Astrocyte (in vitro differentiated cells and primary cell): ENCODE measurements around the gene FAM227A. TPM values are rescaled to one million over a fixed set of nuclear protein-coding genes. Genes with fewer than 3 reads are reported as not detected.

ENCODE experiments used
- DNase-seq: peaks from one replicate; pipeline ENCODE4 v3.0.0-alpha.2; 2010; ENCODE audit warnings: low read depth
- FAIRE-seq: peaks from 2 replicates; lab custom pipeline; 2011; peaks lifted over from hg19 to GRCh38; lab: Jason Lieb, UNC
- H2AFZ ChIP-seq: 2 replicates; pipeline ENCODE4 v1.6.0; 2012; ENCODE audit warnings: low read depth, low read length, inconsistent platforms
- H3K27ac ChIP-seq: 2 replicates; pipeline ENCODE4 v1.5.1; 2011; ENCODE audit warnings: low read depth, low read length, inconsistent platforms
- H3K27me3 ChIP-seq: 2 replicates; pipeline ENCODE4 v1.6.0; 2011; ENCODE audit warnings: low read length, inconsistent platforms; ENCODE audit not compliant: insufficient read depth
- H3K36me3 ChIP-seq: 2 replicates; pipeline ENCODE4 v1.5.1; 2011; ENCODE audit warnings: low read length, inconsistent platforms; ENCODE audit not compliant: insufficient read depth
- H3K4me1 ChIP-seq: 2 replicates; pipeline ENCODE4 v1.5.1; 2011; ENCODE audit warnings: low read length, inconsistent platforms; ENCODE audit not compliant: insufficient read depth
- H3K4me2 ChIP-seq: 2 replicates; pipeline ENCODE4 v1.6.0; 2012; ENCODE audit warnings: low read length, inconsistent platforms
- H3K4me3 ChIP-seq: 2 replicates; pipeline ENCODE4 v1.5.1; 2011; ENCODE audit warnings: low read depth, mild to moderate bottlenecking, low read length, inconsistent platforms; ENCODE audit not compliant: insufficient read depth
- H3K79me2 ChIP-seq: 2 replicates; pipeline ENCODE4 v1.6.0; 2012; ENCODE audit warnings: mild to moderate bottlenecking, low read length, inconsistent platforms; ENCODE audit not compliant: insufficient read depth
- H3K9ac ChIP-seq: 2 replicates; pipeline ENCODE4 v1.6.0; 2012; ENCODE audit warnings: mild to moderate bottlenecking, low read length, inconsistent platforms
- H3K9me3 ChIP-seq: 2 replicates; pipeline ENCODE4 v1.5.1; 2012; ENCODE audit warnings: low read depth, mild to moderate bottlenecking, low read length, inconsistent platforms; ENCODE audit not compliant: insufficient read depth
- H4K20me1 ChIP-seq: 2 replicates; pipeline ENCODE4 v1.6.0; 2012; ENCODE audit warnings: low read length, inconsistent platforms; ENCODE audit not compliant: insufficient read depth
- H3K27ac Mint-ChIP-seq: one replicate; pipeline ENCODE4 v1.8.0; 2021; ENCODE audit warnings: mild to moderate bottlenecking, mixed read lengths; ENCODE audit not compliant: unreplicated experiment
- H3K27me3 Mint-ChIP-seq: one replicate; pipeline ENCODE4 v1.8.0; 2021; ENCODE audit warnings: low read depth, mixed read lengths; ENCODE audit not compliant: unreplicated experiment
- H3K36me3 Mint-ChIP-seq: one replicate; pipeline ENCODE4 v1.8.0; 2021; ENCODE audit warnings: low read depth, mixed read lengths; ENCODE audit not compliant: unreplicated experiment
- H3K4me1 Mint-ChIP-seq: one replicate; pipeline ENCODE4 v1.8.0; 2021; ENCODE audit warnings: low read depth, mixed read lengths; ENCODE audit not compliant: unreplicated experiment
- H3K4me3 Mint-ChIP-seq: one replicate; pipeline ENCODE4 v1.8.0; 2021; ENCODE audit warnings: mild to moderate bottlenecking, moderate library complexity, mixed read lengths; ENCODE audit not compliant: unreplicated experiment
- H3K9me3 Mint-ChIP-seq: one replicate; pipeline ENCODE4 v1.8.0; 2021; ENCODE audit warnings: mild to moderate bottlenecking, mixed read lengths; ENCODE audit not compliant: unreplicated experiment
- CTCF ChIP-seq: IDR thresholded peaks from 2 replicates; pipeline ENCODE4 v1.5.1; 2011; ENCODE audit warnings: low read depth, mild to moderate bottlenecking, inconsistent platforms, low read length, moderate library complexity; ENCODE audit not compliant: insufficient read depth
- EZH2 ChIP-seq: IDR thresholded peaks from 2 replicates; pipeline ENCODE4 v1.6.1; 2012; ENCODE audit warnings: mild to moderate bottlenecking, low read length, inconsistent platforms; ENCODE audit not compliant: insufficient read depth
- total RNA-seq: library from RNA; stranded (reverse); gene quantifications from 2 replicates; pipeline ENCODE4 v1.2.1, GENCODE V29; 2021

FAM227A gene
- total RNA-seq, 1 donor from 2014 or later, result 3.4 TPM

GRCh38 chr22:38698407-38699094 lies 42.4 kb upstream of the FAM227A start:
- H3K27ac ChIP-seq, result peak overlapping the region; percentile 97
- FAIRE-seq, result no peak
- H3K4me1 Mint-ChIP-seq, result peaks cover 34% of the 10 kb centered on the region

DNA sequence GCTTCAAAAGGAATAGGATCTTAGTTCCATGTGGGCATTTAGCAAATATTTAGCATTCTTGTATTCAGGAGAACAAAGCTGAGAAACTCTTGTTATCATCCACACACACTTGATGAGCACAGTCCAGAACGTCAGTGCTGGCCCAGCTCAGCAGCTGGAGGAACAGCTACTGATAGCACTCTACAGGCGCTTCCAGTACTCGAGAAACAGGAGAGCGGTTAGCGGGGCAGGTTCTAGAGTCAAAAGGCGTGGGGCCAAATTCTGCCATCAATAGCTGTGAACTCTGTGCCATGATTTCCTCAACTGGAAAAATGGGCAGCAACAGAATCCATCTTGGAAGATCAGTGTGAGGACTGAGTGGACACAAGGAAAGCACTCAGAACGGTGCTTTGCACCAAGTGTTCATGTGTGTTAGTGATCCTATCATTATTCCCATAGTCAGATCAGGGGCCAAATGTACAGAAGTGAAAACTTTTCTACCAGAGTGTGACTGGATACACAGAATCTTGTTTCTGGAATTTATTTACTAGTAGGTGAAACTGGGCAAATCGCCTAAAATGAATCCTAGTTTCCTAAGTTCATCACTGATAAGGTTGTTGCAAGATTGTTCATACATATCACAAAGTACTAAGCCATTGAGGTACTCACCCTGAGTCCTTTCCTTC lies 41.4 kb upstream of the FAM227A start:
- Histone ChIP-seq H3K79me2 (peaks cover 70% of the 10 kb centered on the region), H2AFZ (no peak overlapping the region), H3K36me3 (peaks cover 4% of the 10 kb centered on the region), H3K27me3 (no peaks in the 10 kb centered on the region), H3K4me2 (peak overlapping the region; percentile 96), H3K4me1 (peaks cover 42% of the 10 kb centered on the region), H3K9me3 (no peaks in the 10 kb centered on the region), H4K20me1 (peaks cover 45% of the 10 kb centered on the region), H3K27ac (peak overlapping the region; percentile 92), H3K9ac (peak overlapping the region; percentile 79), H3K4me3 (peak overlapping the region; percentile 76)
- H3K4me1 Mint-ChIP-seq, result peaks cover 34% of the 10 kb centered on the region
- H3K27me3 Mint-ChIP-seq, result no peaks in the 10 kb centered on the region
- H3K27ac Mint-ChIP-seq, result peak overlapping the region; percentile 85
- FAIRE-seq (no peak), DNase-seq (peak; percentile 69)
- H3K36me3 Mint-ChIP-seq, result peaks cover 12% of the 10 kb centered on the region
- no peak for TF ChIP-seq CTCF
- TF ChIP-seq EZH2, result no peak
- H3K4me3 Mint-ChIP-seq, result peak overlapping the region; percentile 97
- no peaks in the 10 kb centered on the region for H3K9me3 Mint-ChIP-seq

More at GRCh38 chr22:38698407-38699094, 42.4 kb upstream of the FAM227A start:
- peaks cover 60% of the 10 kb centered on the region for H3K79me2 ChIP-seq
- H4K20me1 ChIP-seq, result peaks cover 36% of the 10 kb centered on the region
- Mint-ChIP-seq H3K4me3 (peak overlapping the region; percentile 97), H3K36me3 (peaks cover 11% of the 10 kb centered on the region), H3K9me3 (no peaks in the 10 kb centered on the region), H3K27ac (peak overlapping the region; percentile 66), H3K27me3 (no peaks in the 10 kb centered on the region)
- no peaks in the 10 kb centered on the region for H3K27me3 ChIP-seq
- TF ChIP-seq CTCF (no peak), EZH2 (no peak)
- peaks cover 4% of the 10 kb centered on the region for H3K36me3 ChIP-seq
- peaks cover 42% of the 10 kb centered on the region for H3K4me1 ChIP-seq
- no peak overlapping the region for H2AFZ ChIP-seq
- H3K9me3 ChIP-seq, result no peaks in the 10 kb centered on the region
- peak overlapping the region; percentile 99 for H3K9ac ChIP-seq
- H3K4me2 ChIP-seq, result peak overlapping the region; percentile 96
- H3K4me3 ChIP-seq, result peak overlapping the region; percentile 76
- no peak for DNase-seq
